8988T (cell line): ENCODE measurements around the gene GBX1.

Source experiments
- DNase-seq: peaks from one replicate; pipeline ENCODE4 v3.0.0; 2011

Gene GBX1

GRCh38 chr7:151138153-151138851 is 29.2 kb downstream of the GBX1 start:
- peak; percentile 18 for DNase-seq

GRCh38 chr7:151137791-151138152 is 29.7 kb downstream of the GBX1 start:
- DNase-seq: no peak

GRCh38 chr7:151137076-151137675 is 30.3 kb downstream of the GBX1 start:
- DNase-seq: peak; percentile 21

GRCh38 chr7:151135866-151136843 is 31.3 kb downstream of the GBX1 start:
- no peak for DNase-seq

GRCh38 chr7:151135525-151135845 is 32.0 kb downstream of the GBX1 start:
- DNase-seq: no peak

- DNase-seq: no peak
Measured at GRCh38 chr7:151134743-151135524, 32.6 kb downstream of the GBX1 start.

GRCh38 chr7:151133986-151134742 is 33.3 kb downstream of the GBX1 start:
- DNase-seq: no peak

- no peak for DNase-seq
Measured at GRCh38 chr7:151133266-151133985, 34.1 kb downstream of the GBX1 start.

- no peak for DNase-seq
Measured at GRCh38 chr7:151132461-151133205, 34.9 kb downstream of the GBX1 start.

- peak; percentile 23 for DNase-seq
Measured at GRCh38 chr7:151131592-151132293, 35.8 kb downstream of the GBX1 start.

- no peak for DNase-seq
Measured at GRCh38 chr7:151131224-151131591, 36.3 kb downstream of the GBX1 start.

- DNase-seq: no peak
Measured at GRCh38 chr7:151130741-151131157, 36.7 kb downstream of the GBX1 start.

- DNase-seq: peak; percentile 20
Measured at GRCh38 chr7:151129960-151130591, 37.4 kb downstream of the GBX1 start.

- DNase-seq: no peak
Measured at GRCh38 chr7:151129117-151129959, 38.2 kb downstream of the GBX1 start.

- no peak for DNase-seq
Measured at GRCh38 chr7:151128716-151129115, 38.8 kb downstream of the GBX1 start.

GRCh38 chr7:151128144-151128543 is 39.4 kb downstream of the GBX1 start:
- DNase-seq: no peak

- DNase-seq: no peak
Measured at GRCh38 chr7:151126491-151127137, 40.9 kb downstream of the GBX1 start.

- no peak for DNase-seq
Measured at GRCh38 chr7:151125846-151126481, 41.5 kb downstream of the GBX1 start.
